Body of pancreas (tissue), 4 donors: ENCODE data around the gene PAPPA2. TPM values are rescaled to one million over a fixed set of nuclear protein-coding genes. Genes with fewer than 3 reads are reported as not detected.
"Not testable (repeated sequence)": the region's sequence is repeated elsewhere in the genome, so short reads cannot be mapped to it uniquely, and the experiment has no call there.

Experiments
- ATAC-seq: fragments of 150-250 bp; one replicate; pipeline ENCODE4 v1.9.1; 2016
- DNase-seq, 4 donors: peaks; one replicate each; pipeline ENCODE4 v3.0.0-alpha.2; 2019
- H3K27ac ChIP-seq, 4 donors: fragments of 200-600 bp; sonication (generic); 1 replicate in 3 of 4; 2 replicates in 1 of 4; pipeline versions ENCODE4 v1.5.1 to v1.6.1; 2016 to 2019; ENCODE audit warnings: mild to moderate bottlenecking in 1 of 4, mixed read lengths in 1 of 4, moderate library complexity in 1 of 4
- H3K27me3 ChIP-seq, 2 donors: fragments of 200-600 bp; sonication (generic); one replicate each; pipeline ENCODE4 v1.6.0; 2016; ENCODE audit warnings: mild to moderate bottlenecking in 1 of 2
- H3K36me3 ChIP-seq, 2 donors: fragments of 200-600 bp; sonication (generic); replicated peaks in 1 of 2; 2 replicates each; pipeline ENCODE4 v1.5.1; 2016; ENCODE audit warnings: low read depth in 2 of 2; ENCODE audit not compliant: insufficient read depth in 1 of 2
- H3K4me1 ChIP-seq: fragments of 200-600 bp; sonication (generic); one replicate; pipeline ENCODE4 v1.6.0; 2016
- H3K4me3 ChIP-seq, 2 donors: fragments of 200-600 bp; sonication (generic); 1 replicate in 1 of 2; 2 replicates in 1 of 2; pipeline ENCODE4 v1.5.1; 2016 to 2019
- H3K9me3 ChIP-seq, 3 donors: fragments of 200-600 bp; sonication (generic); 1 replicate in 2 of 3; 2 replicates in 1 of 3; pipeline ENCODE4 v1.5.1; 2016
- CTCF ChIP-seq, 7 experiments: fragments of 450-650 bp in 4 of 7; fragments of 200-600 bp in 3 of 7; sonication (generic) in 3 of 7; IDR thresholded peaks; one replicate each; pipeline ENCODE4 v1.5.1; 2016 to 2019; ENCODE audit warnings: antibody characterized with exemption in 7 of 7
- POLR2A ChIP-seq, 3 donors: fragments of 450-650 bp; IDR thresholded peaks; one replicate each; pipeline ENCODE4 v1.6.1; 2016; ENCODE audit warnings: antibody characterized with exemption in 3 of 3, mild to moderate bottlenecking in 2 of 3
- WGBS, 2 donors: methylation state at CpG; one replicate each; pipeline ENCODE4 v1.1.5; 2017; 5-methylcytosine and 5-hydroxymethylcytosine counted together
- intact Hi-C: fragments of 100-400 bp; cut with DNase I; formaldehyde crosslinking; loops from one replicate; pipeline ENCODE4 v1.15.1; 2023
- total RNA-seq, 2 donors: library from RNA; depleted of rRNA; stranded (reverse); fragments of >200 nt; gene quantifications; one replicate each; pipeline ENCODE4 v1.1.0, GENCODE V29; 2016

The PAPPA2 gene
- total RNA-seq, 2 donors from 2014 or later, result under 0.01 to 5.4 TPM

GRCh38 chr1:176626572-176627061 lies 163.6 kb downstream of the PAPPA2 start:
- intact Hi-C loops, result no loop called here
- Histone ChIP-seq H3K36me3 (no peaks in the 10 kb centered on the region), H3K27ac (peak overlapping the region in 2 of 4 donors; percentile 24 to 55), H3K4me1 (peaks cover 35% of the 10 kb centered on the region), H3K27me3 (no peaks in the 10 kb centered on the region), H3K4me3 (no peak overlapping the region), H3K9me3 (no peaks in the 10 kb centered on the region)
- ATAC-seq, result peak; percentile 55
- no peak for TF ChIP-seq CTCF (IDR thresholded peaks at IDR 0.05)
- no peak for TF ChIP-seq POLR2A (IDR thresholded peaks at IDR 0.05)
- WGBS, 2 donors, result 43 to 63% methylated on average over 4 of the region's 4 CpGs
- DNase-seq, result peak; percentile 10 to 27 (median 16)

- ATAC-seq (peak; percentile 61), DNase-seq (peak in 1 of 4 donors; percentile 3)
- intact Hi-C loops, result no loop called here
- TF ChIP-seq POLR2A (IDR thresholded peaks at IDR 0.05) (no peak), CTCF (IDR thresholded peaks at IDR 0.05) (no peak)
- Histone ChIP-seq H3K36me3 (no peaks in the 10 kb centered on the region), H3K4me1 (peaks cover 35% of the 10 kb centered on the region), H3K27me3 (no peaks in the 10 kb centered on the region), H3K27ac (peak overlapping the region in 2 of 4 donors; percentile 16 to 25), H3K9me3 (no peaks in the 10 kb centered on the region), H3K4me3 (no peak overlapping the region)
- whole genome bisulfite sequencing, 2 donors, result 11 to 15% methylated on average over 2 of the region's 2 CpGs
Measured at GRCh38 chr1:176628775-176629174, 165.8 kb downstream of the PAPPA2 start.

GRCh38 chr1:176634733-176635132 lies 171.8 kb downstream of the PAPPA2 start:
- H3K4me3 ChIP-seq, intact Hi-C loops, DNase-seq, H3K4me1 ChIP-seq, H3K27me3 ChIP-seq, ATAC-seq, H3K36me3 ChIP-seq, H3K27ac ChIP-seq, H3K9me3 ChIP-seq: not testable (repeated sequence)

GRCh38 chr1:176638713-176639526 lies 175.9 kb downstream of the PAPPA2 start:
- 65 to 81% methylated on average over 3 of the region's 3 CpGs for WGBS, 2 donors
- TF ChIP-seq POLR2A (IDR thresholded peaks at IDR 0.05) (no peak), CTCF (IDR thresholded peaks at IDR 0.05) (no peak)
- H3K36me3 ChIP-seq, result no peaks in the 10 kb centered on the region
- H3K27me3 ChIP-seq, result no peaks in the 10 kb centered on the region
- no peaks in the 10 kb centered on the region for H3K9me3 ChIP-seq
- intact Hi-C loops, result no loop called here
- H3K27ac ChIP-seq, result no peak overlapping the region
- no peak for DNase-seq
- H3K4me3 ChIP-seq, result no peak overlapping the region
- no peaks in the 10 kb centered on the region for H3K4me1 ChIP-seq
- ATAC-seq, result no peak

GRCh38 chr1:176643536-176643935 lies 180.6 kb downstream of the PAPPA2 start:
- intact Hi-C loops, result no loop called here
- H3K4me3 ChIP-seq, result no peak overlapping the region
- ATAC-seq (no peak), DNase-seq (no peak)
- H3K4me1 ChIP-seq, result no peaks in the 10 kb centered on the region
- no peaks in the 10 kb centered on the region for H3K27me3 ChIP-seq
- no peaks in the 10 kb centered on the region for H3K36me3 ChIP-seq
- 65 to 72% methylated on average over 3 of the region's 3 CpGs for WGBS, 2 donors
- no peaks in the 10 kb centered on the region for H3K9me3 ChIP-seq
- no peak for TF ChIP-seq CTCF (IDR thresholded peaks at IDR 0.05)
- no peak for TF ChIP-seq POLR2A (IDR thresholded peaks at IDR 0.05)
- H3K27ac ChIP-seq, result no peak overlapping the region
